Uterus (tissue), 4 donors: ENCODE results near the gene C1QC. TPM values are rescaled to one million over a fixed set of nuclear protein-coding genes. Genes with fewer than 3 reads are reported as not detected.

Experiments
- DNase-seq, 2 donors: peaks; one replicate each; pipeline ENCODE4 v3.0.0-alpha.2; 2019 to 2020
- H3K27ac ChIP-seq, 2 donors: fragments of 200-600 bp; sonication (generic); 1 replicate in 1 of 2; 2 replicates in 1 of 2; pipeline ENCODE4 v1.5.1; 2016 to 2018
- H3K27me3 ChIP-seq, 2 donors: fragments of 200-600 bp; sonication (generic); one replicate each; pipeline ENCODE4 v1.5.1; 2018 to 2019; ENCODE audit warnings: control low read depth in 1 of 2
- H3K36me3 ChIP-seq, 2 donors: fragments of 200-600 bp; sonication (generic); one replicate each; pipeline ENCODE4 v1.5.1; 2019; ENCODE audit warnings: control low read depth in 1 of 2
- H3K4me1 ChIP-seq, 2 donors: fragments of 200-600 bp; sonication (generic); one replicate each; pipeline ENCODE4 v1.5.1; 2018 to 2019; ENCODE audit warnings: control low read depth in 1 of 2
- H3K4me3 ChIP-seq, 2 donors: fragments of 200-600 bp; sonication (generic); 1 replicate in 1 of 2; 2 replicates in 1 of 2; pipeline ENCODE4 v1.5.1; 2018 to 2019; ENCODE audit warnings: mild to moderate bottlenecking in 1 of 2
- H3K9me3 ChIP-seq, 2 donors: fragments of 200-600 bp; sonication (generic); one replicate each; pipeline ENCODE4 v1.5.1; 2019; ENCODE audit warnings: control low read depth in 1 of 2
- CTCF ChIP-seq, 4 experiments: fragments of 200-600 bp in 2 of 4; fragments of 450-650 bp in 2 of 4; sonication (generic) in 2 of 4; IDR thresholded peaks; one replicate each; pipeline ENCODE4 v1.5.1; 2016 to 2019; ENCODE audit warnings: antibody characterized with exemption in 4 of 4, mild to moderate bottlenecking in 2 of 4, moderate library complexity in 1 of 4
- POLR2A ChIP-seq, 2 donors: fragments of 450-650 bp; IDR thresholded peaks; one replicate each; pipeline ENCODE4 v1.6.1; 2016; ENCODE audit warnings: antibody characterized with exemption in 2 of 2, mild to moderate bottlenecking in 1 of 2, moderate library complexity in 1 of 2
- intact Hi-C: fragments of 100-400 bp; cut with DNase I; formaldehyde crosslinking; loops from one replicate; pipeline ENCODE4 v1.15.1; 2023; ENCODE audit warnings: low total_unique reads
- total RNA-seq, 4 donors: library from RNA; depleted of rRNA in 3 of 4; stranded (reverse); fragments of >200 nt in 3 of 4; gene quantifications; one replicate each; pipeline versions ENCODE4 v1.1.0 to v1.2.4, GENCODE V29; 2014 to 2023
- donor health status: DM: yes; HTN: yes; CAD: no.

The C1QC gene
- total RNA-seq, 4 donors from 2014 or later, result 8.2 to 120 (median 28.1) TPM

- no peak overlapping the region for H3K4me3 ChIP-seq
Observed at GRCh38 chr1:22645931-22646330, 2.5 kb downstream of the C1QC start.

GRCh38 chr1:22646384-22646783 is 3.0 kb downstream of the C1QC start:
- no peaks in the 10 kb centered on the region for H3K9me3 ChIP-seq
- no peaks in the 10 kb centered on the region for H3K27me3 ChIP-seq
- no peaks in the 10 kb centered on the region for H3K36me3 ChIP-seq
- no peak for DNase-seq
- TF ChIP-seq POLR2A (IDR thresholded peaks at IDR 0.05), result no peak
- TF ChIP-seq CTCF (IDR thresholded peaks at IDR 0.05), result no peak
- intact Hi-C loops, result no loop called here
- no peak overlapping the region for H3K4me3 ChIP-seq
- no peaks in the 10 kb centered on the region for H3K4me1 ChIP-seq
- no peak overlapping the region for H3K27ac ChIP-seq

More at GRCh38 chr1:22645931-22646330, 2.5 kb downstream of the C1QC start:
- TF ChIP-seq POLR2A (IDR thresholded peaks at IDR 0.05), result no peak
- no peak for TF ChIP-seq CTCF (IDR thresholded peaks at IDR 0.05)
- Histone ChIP-seq H3K36me3 (no peaks in the 10 kb centered on the region), H3K27ac (no peak overlapping the region), H3K27me3 (no peaks in the 10 kb centered on the region), H3K9me3 (no peaks in the 10 kb centered on the region), H3K4me1 (no peaks in the 10 kb centered on the region)
- no peak for DNase-seq
- intact Hi-C loops, result no loop called here

- no peak for TF ChIP-seq POLR2A (IDR thresholded peaks at IDR 0.05)
- no peak for TF ChIP-seq CTCF (IDR thresholded peaks at IDR 0.05)
- no peaks in the 10 kb centered on the region for H3K36me3 ChIP-seq
- no peaks in the 10 kb centered on the region for H3K9me3 ChIP-seq
- H3K4me1 ChIP-seq, result no peaks in the 10 kb centered on the region
- no peak overlapping the region for H3K27ac ChIP-seq
- no peak overlapping the region for H3K4me3 ChIP-seq
- no peaks in the 10 kb centered on the region for H3K27me3 ChIP-seq
- no peak for DNase-seq
- intact Hi-C loops, result no loop called here
Observed at GRCh38 chr1:22650089-22650693, 6.8 kb downstream of the C1QC start.

GRCh38 chr1:22651941-22652856 is 8.8 kb downstream of the C1QC start:
- H3K36me3 ChIP-seq, result no peaks in the 10 kb centered on the region
- no peaks in the 10 kb centered on the region for H3K4me1 ChIP-seq
- intact Hi-C loops, result no loop called here
- H3K27me3 ChIP-seq, result no peaks in the 10 kb centered on the region
- H3K4me3 ChIP-seq, result no peak overlapping the region
- DNase-seq, result no peak
- no peaks in the 10 kb centered on the region for H3K9me3 ChIP-seq
- TF ChIP-seq CTCF (IDR thresholded peaks at IDR 0.05) (no peak), POLR2A (IDR thresholded peaks at IDR 0.05) (no peak)
- H3K27ac ChIP-seq, result no peak overlapping the region

GRCh38 chr1:22652881-22653316 is 9.5 kb downstream of the C1QC start, which contains the start of gene C1QB:
C1QB (plus strand) TSS chr1:22653236; CDS start chr1:22659463, 6,227 bp downstream.
- Histone ChIP-seq H3K4me3 (no peak within 1 kb of the TSS), H3K4me1 (no peaks in the 10 kb centered on the region), H3K27ac (no peak within 1 kb of the TSS), H3K9me3 (no peaks in the 10 kb centered on the region), H3K27me3 (no peaks in the 10 kb centered on the region), H3K36me3 (no peaks in the 10 kb centered on the region)
- TF ChIP-seq CTCF (IDR thresholded peaks at IDR 0.05) (no peak), POLR2A (IDR thresholded peaks at IDR 0.05) (no peak)
- DNase-seq, result no peak
- intact Hi-C loops, result no loop called here
